GM19328 (cell line): Measurements from ENCODE around the gene TEAD2.

Experiments used
- ATAC-seq: cut with Tn5 transposase; IDR thresholded peaks from one replicate; pipeline ENCODE4 v1.9.1; 2021; ENCODE audit warnings: mild to moderate bottlenecking, moderate library complexity; ENCODE audit not compliant: unreplicated experiment

Gene TEAD2

DNA sequence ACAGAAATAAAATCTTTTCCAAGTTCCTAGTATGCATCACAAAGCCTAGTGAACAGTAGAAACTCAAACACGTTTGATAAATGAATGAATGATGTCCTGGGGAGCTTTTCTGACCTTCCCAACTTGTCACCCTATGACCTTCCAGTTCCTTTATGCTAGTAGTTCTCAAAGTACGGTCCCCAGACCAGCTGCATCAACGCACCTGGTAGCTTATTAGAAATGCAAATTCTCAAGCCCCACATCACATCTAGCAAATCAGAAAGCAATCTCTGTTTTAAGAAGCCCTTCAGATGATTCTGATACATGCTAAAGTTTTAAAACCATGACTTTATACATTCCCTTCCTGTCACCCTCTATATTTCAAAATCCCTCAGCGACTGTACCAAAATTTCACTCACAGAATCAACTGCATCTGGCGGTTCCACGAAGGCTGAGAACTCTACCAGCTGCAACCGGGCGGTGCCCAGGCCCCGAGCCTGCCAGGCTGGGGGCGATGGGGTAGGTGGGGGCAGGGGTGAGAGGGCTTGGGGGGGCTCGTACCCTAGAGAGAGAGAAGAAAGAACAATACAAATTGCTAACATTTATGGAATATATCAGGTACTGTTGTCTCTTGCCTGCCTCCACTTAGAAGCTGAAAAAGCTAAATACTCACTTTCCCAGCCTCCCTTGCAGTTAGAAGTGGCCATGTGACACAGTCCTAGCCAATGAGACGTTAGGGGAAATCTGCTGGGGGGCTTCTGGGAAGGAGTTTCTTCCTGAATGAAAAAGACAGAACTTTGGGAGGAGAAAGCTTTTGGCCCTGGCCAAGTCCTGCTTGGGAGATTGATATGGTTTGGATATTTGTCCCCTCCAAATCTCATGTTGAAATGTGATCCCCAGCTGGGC lies 13.7 kb downstream of the TEAD2 start:
- no peak for ATAC-seq

DNA sequence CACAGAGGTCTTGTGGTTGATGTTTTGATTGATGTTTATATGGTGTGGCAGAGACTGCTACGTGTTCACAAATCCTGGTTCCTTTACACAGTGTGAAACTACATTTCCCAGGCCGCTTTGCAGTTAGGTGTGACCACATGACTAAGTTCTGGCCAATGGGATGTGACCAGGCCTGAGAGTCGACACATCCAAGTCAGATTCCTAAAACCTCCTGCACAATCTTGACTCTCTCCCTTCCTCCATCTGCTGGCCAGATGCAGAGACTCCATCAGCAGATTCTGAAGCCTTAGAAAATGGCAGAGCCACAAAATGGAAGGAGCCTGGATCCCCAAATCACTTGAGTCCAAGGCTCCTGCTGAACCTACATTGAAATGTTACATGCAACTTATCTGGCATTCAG lies 14.4 kb downstream of the TEAD2 start:
- no peak for ATAC-seq

DNA sequence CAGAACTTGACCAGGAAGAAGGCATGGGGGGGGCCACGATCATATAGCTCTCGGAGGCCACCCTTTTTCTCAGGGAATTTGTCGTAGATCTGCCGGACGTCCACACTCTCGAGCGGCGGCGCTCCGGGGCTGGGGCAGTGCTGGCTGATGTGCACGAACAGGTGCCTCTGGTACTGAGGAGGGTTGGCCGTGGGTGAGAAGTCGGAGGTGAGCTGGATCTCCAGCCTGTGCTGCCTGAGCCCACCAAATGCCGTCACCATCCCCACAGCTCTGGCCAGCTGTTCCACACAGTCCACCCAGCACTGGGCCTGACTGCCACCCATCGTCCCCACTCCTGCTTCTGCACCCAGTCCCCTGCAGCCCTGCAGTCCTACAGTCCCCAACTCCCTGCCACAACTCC lies 15.0 kb downstream of the TEAD2 start:
- no peak for ATAC-seq

DNA sequence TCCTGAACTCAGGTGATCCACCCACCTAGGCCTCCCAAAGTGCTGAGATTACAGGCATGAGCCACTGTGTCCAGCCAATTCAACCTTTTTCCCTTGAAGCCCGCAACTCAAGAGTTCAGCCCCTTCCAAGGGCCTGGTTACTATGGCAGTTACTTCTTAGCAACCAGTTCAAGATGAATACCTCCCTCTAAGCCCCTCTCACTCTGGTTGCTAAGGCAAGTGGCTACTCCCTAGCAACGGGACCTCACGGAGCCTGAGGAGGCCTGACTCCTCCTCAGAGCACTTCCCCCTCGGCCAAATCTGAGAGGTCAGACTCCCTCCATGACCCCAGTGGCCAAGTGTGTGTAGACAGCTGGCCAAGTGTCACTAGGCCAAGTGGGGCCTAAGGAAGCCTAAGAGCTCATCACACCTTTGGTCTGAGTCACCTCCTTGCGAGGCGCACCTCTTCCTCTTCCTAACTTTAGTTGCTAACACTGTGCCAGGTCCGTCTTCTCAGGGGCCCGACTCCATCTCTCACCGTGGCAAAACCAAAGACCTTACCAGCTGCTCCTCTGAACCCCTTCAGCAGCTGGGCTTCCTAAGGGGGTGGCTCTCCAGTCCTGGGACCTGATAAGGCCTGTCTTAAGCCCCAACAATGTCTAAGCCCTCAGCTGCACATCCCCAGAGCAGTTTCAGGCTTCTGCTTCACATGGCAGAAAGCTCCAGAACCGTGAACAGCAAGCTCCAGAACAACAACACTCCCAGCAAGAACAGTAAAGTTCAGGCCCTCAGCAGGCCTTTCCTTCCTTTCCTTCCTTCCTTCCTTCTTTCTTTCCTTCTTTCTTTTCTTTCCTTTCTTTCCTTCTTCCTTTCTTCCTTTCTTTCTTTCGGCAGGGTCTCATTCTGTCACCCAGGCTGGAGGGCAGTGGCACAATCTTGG lies 17.5 kb downstream of the TEAD2 start:
- no peak for ATAC-seq

DNA sequence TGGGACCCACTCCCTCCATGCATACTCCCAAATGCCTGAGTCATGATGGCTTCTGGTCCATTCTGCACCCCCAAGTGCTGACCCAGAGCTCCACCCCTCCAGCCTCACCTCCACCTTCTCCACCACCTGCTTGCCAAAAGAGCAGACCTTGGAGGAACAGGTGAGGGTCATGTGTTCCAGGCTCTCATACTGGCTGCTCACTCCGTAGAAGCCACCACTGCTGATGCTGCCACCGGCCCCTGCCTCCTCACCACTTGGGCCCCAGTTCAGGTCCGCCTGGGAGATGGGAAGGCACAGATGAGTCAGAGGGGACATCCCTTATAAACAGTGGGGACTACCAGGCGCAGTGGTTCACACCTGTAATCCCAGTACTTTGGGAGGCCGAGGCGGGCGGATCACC lies 19.1 kb downstream of the TEAD2 start:
- no peak for ATAC-seq

DNA sequence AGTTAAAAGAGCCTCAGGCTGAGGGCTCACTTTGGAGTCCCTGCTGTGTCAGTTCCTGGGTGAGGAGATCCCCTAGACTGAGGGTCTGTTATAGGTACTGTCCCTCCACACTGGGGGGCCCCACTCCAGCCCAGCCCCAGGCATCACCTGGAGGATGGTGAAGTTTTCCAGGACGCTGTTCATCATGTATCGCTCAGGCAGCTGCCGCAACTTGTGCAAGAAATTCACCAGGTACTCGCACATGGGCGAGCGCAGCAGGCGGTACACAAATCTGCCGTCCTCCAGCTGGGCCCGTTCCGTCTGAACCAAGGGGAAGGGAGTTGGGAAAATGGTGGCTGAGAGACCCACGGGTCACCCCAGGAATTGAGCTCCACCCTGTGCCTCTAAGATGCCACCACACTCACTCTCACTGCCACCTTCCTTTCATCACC lies 19.9 kb downstream of the TEAD2 start:
- ATAC-seq = no peak

DNA sequence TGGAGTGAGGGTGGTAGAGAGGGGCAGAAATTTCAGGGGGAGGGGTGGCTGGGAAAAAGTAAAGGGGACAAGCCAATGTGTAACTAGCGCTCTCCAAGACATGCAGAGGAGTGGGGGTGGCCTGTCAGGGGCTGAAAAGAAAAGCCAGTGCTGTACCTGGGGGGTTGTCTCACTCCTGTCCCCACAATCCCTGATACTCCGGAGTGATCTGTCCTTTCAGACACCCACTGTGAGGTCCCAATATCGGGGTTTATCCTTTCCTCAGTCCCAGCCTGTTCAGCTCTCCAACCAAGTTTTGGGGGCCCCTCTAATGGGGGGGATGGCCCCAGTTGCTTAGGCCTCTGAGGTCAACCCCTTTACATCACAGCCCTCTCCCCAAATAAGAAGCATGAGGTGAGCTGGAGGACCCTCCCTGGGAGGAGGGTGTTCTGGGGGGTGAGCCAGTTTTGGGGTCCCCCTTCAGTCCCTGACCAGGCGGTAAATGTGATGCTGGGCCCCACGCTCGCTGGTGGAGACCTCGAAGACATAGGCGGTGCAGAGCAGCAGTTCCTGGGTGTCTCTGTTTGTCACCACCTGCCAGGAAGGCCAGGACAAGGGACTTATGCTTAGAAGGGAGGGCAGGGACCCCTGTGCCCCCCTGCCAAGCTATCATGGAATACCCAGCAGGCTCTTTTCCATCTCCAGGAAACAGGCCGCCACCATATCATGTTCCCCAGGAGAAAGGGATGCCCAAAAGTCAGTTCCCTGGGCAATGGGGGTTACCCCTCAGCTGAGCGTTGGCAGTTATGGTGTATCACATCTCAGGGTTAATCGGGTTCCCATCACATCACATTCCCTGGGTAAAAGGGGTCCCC lies 21.1 kb downstream of the TEAD2 start:
- no peak for ATAC-seq

DNA sequence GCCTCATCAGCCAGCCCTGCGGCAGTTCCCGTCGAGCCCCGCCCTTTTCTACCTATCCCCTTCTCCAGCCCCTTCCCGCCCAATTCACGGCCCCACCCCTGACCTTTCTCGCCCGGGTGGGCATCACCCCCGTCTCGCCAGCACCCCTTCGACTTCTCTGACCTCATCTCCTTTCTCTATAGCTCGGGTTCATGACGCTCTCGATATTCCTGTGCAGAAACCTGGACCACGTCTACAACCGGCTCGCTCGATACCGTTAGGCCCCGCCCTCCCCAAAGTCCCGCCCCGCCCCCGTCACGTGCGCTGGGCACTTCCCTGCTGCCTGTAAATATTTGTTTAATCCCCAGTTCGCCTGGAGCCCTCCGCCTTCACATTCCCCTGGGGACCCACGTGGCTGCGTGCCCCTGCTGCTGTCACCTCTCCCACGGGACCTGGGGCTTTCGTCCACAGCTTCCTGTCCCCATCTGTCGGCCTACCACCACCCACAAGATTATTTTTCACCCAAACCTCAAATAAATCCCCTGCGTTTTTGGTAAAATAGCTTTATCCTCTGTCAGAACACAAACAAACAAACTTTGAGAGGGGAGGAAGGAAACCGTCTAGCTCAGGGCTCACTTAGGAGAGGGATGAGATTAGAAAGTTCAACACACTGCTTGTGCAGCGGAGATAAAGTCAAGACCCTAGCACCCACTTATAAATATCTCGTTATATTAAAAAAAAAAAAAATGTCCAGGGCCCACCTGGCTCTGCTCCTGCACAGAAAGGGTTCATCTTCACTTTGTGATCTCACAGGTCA lies 21.9 kb downstream of the TEAD2 start:
- peak; percentile 66 for ATAC-seq

DNA sequence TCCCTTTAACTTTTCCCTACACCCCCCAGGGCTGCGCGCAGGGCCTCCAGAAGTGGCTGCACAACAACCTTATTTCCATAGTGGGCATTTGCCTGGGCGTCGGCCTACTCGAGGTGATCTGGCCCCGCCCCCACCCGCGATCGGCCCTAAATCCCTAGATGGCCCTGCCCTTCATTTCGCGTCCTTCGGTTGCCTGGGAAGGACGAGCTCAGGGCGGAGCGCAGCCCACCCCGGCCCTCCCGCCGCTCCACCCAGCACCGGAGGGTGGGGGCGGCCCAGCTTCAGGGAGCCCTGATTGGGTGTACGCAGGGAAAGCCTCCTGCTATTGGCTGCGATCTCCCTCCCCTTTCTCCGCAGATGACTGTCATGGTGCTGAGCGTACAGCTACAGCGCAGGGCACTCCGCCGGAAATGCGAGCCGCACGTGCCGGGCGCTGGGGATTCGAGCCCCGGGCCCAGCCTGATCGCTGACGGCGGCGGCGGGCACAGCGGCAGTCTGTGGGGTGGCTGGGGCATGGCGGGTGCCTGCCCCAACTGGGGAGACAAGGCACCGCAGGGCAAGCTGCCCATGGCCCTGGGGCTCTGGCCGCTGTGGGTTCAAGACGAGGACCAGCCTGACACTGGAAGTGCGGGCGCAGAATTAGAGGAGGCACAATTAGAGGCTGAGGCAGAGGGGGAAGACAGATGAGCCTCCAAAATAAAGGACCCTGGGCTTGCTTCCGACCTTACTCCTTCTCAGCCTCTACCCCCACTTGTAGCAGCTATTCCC lies 22.7 kb downstream of the TEAD2 start:
- no peak for ATAC-seq

DNA sequence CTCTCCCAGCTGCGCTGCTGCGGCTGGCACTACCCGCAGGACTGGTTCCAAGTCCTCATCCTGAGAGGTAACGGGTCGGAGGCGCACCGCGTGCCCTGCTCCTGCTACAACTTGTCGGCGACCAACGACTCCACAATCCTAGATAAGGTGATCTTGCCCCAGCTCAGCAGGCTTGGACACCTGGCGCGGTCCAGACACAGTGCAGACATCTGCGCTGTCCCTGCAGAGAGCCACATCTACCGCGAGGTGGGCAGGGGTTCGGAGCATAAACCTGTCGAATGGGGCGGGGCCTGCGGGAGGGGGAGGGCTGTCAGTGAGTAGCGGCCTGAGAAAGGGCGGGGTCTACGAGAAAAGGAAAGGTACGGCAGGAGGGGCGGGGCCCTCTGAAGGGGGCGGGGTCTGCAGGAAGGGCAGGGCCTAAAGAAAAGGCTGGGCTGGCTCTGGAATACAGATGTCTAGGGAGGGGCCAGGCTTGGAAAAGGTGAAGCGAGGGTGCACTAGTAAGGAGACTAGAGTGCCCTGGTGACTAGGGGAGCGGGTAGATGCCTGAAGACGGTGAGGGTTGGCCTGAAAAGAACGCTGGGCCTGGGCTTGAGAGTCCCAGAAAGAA lies 23.4 kb downstream of the TEAD2 start:
- ATAC-seq = no peak

DNA sequence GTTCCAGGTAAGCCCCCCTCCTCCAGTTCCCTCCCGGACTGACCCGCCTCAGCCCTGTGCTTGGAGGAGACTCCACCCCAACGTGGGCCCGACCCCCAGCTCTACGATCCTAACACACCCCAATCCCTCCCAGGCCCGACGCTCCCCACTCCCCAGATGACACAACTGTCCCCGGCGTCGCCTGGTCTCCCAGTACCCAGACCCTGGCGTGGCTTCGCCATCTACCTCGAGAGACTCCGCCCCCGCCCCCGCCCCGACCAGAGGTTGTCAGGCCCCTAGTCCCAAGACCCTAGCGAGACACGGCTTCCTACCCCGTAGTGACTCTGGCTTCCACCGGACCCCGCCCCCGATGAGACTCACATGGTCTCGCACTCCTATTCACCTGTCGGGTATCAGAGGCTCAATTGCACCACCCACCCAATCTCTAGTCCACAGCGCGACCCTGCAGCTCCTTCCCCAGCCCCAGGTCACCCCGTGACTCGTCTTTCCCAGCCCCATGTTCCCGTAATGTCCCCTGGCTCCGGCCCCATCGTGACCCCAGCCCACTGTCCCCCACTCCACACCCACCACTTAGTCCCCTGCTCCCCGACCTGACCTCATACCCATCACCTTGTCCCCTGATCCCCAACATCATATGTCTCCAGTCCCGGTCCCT lies 24.1 kb downstream of the TEAD2 start:
- no peak for ATAC-seq

DNA sequence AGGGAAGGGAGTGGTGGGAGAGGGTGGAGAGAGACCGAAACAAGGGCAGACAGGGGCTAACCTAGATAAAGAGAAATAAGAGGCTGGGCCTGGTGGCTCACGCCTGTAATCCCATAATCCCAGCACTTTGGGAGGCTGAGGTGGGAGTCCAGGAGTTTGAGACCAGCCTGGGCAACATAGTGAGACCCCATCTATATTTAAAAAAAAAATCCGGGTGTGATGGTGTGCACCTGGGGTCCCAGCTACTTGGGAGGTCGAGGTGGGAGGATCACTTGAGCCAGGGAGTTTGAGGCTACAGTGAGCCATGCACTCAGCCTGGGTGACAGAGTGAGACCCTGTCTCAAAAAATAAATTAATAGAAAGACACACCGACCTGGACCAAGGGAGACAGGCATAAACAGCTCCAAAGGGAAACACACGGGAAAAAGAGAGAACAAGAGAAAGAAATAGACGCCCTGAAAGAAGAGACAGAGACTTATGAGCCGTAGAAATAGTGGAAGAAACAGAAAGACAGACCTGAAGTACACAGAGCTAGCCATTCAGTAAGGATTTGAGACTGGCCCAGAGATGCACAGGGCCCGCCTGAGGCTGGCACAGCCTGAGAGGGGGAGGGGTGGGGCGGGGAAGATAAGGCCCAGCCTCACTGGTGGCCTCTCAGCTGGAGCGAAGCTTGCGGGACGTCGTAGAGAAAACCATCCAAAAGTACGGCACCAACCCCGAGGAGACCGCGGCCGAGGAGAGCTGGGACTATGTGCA lies 24.8 kb downstream of the TEAD2 start:
- no peak for ATAC-seq

DNA sequence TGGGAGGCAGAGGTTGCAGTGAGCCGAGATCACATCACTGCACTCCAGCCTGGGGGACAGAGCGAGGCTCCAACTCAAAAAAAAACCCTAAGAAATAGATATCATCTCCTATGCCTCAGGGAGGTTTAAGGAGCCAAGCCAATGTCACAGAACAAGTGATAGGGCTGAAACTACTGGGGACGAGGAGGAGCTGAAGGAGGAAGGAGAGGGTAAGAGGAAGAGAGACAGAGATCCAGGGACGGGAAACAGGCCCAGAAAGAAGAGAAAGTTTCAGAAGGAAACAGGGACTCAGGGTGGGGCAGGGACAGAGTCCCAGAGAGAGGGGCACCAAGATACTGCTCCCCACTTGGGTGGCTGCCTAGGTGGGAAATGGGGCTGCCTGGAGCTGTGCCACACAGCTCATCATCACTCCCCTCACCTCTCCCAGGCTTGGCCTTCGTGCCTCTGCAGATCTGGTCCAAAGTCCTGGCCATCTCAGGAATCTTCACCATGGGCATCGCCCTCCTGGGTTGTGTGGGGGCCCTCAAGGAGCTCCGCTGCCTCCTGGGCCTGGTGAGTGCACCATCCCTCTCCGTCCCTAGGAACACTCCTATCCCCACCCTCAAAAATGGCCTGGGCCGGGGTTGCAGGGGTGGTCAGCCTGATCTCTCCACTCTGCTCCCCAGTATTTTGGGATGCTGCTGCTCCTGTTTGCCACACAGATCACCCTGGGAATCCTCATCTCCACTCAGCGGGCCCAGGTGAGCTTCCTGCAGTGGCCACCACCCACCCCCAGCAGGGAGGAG lies 25.5 kb downstream of the TEAD2 start:
- ATAC-seq = no peak

DNA sequence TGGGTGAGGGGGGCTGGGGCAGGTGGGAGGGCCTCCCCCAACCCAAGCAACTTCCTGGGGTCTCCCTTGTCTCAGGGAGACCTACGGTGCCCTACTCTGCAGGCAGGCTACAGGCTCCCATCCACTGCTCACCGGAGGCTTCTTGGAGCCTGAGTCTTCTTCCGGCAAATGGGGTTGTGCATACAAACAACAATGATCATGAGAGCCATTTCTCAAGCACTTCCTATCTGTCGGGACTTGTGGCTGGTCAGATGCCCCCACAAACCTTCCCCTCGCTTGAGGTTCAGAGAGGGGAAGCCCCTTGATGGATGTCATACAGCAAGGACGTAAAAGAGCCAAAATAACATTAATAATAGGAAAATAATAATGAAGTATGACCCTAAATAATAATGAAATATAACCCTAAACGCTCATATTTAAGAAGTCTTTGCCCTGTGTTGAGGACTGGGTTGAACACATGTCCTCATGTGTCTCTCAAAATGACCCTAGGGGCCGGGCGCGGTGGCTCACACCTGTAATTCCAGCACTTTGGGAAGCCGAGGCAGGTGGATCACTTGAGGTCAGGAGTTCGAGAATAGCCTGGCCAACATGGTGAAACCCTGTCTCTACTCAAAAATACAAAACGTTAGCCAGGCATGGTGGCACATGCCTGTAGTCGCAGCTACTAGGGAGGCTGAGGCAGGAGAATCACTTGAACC lies 26.3 kb downstream of the TEAD2 start:
- ATAC-seq = no peak

DNA sequence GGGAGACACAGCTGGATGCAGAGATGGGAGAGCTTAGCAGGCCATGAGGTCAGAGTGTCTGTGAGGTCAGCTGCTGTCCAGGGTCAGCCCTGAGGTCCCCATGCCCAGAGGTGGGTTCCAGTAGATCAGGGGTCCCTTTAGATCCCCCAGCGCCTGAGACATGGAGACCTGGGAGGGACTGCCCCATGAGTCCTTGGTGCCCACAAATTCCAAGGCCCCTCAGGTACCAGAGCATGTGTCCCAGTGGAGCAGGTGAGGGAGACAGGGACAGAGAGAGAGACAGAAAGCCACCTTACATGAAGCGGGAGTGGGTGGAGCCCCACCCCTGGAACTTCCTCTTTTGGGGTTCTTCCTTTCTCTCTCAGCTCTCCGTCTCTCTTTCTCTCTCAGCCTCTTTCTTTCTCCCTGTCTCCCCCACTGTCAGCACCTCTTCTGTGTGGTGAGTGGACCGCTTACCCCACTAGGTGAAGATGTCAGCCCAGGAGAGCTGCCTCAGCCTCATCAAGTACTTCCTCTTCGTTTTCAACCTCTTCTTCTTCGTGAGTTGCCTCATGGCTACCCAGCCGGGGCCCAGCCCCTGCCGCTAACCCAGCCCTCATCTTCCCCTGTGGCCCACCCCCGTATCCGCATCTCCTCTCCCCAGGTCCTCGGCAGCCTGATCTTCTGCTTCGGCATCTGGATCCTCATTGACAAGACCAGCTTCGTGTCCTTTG lies 27.0 kb downstream of the TEAD2 start, which contains the start of gene CD37:
Gene CD37, plus strand, starts transcription at position 336 of the 713 bp plus-strand sequence. Its CDS starts 135 bp downstream, at position 471.
- no peak for ATAC-seq
